ENCODE measurements around the gene ARG2. TPM values are rescaled to one million over a fixed set of nuclear protein-coding genes. Genes with fewer than 3 reads are reported as not detected.

The ARG2 gene
- total and polyA plus RNA-seq, 4 donors = 0.08 to 3.1 (median 0.59) TPM

DNA sequence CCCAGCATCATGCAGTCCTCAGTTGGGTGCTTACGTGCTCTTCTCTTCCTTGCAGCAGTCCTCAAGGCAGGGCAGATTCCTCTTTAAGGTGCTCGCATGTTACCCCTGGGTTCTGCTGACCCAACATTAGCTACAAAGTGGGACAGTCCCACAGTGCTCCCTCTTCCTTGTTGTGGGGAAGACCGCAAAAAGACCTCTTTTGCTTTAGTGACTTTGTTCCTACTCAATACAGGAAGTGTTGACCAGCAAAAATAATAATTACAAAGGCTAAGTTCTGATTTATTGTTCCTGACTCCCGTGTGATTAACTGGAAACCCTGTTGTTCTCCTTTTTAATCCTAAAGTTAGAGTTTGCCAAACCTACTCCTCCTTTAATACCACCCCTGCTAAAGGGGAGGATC lies 33.4 kb upstream of the ARG2 start:
- Histone ChIP-seq H3K27me3 (ENCODE audit: control insufficient read depth in 4 of 4, insufficient read depth in 4 of 4, low read length in 3 of 4) (no peaks in the 10 kb centered on the region), H3K4me3 (ENCODE audit: low read depth in 1 of 3, low read length in 3 of 3) (no peak overlapping the region), H3K9me3 (ENCODE audit: control insufficient read depth in 4 of 4, low read length in 3 of 4) (no peaks in the 10 kb centered on the region), H3K4me1 (ENCODE audit: control insufficient read depth in 4 of 4, insufficient read depth in 4 of 4, low read length in 3 of 4) (peaks cover 0 to 11% (median 2%) of the 10 kb centered on the region in 4 donors), H3K36me3 (ENCODE audit: control insufficient read depth in 4 of 4, insufficient read depth in 3 of 4, low read depth in 1 of 4, low read length in 3 of 4) (peaks cover 0 to 12% (median 9%) of the 10 kb centered on the region in 4 donors), H3K27ac (ENCODE audit: low read depth in 1 of 2, low read length in 2 of 2) (no peak overlapping the region), H3K9ac (ENCODE audit: low read depth in 1 of 2, low read length in 2 of 2) (no peak overlapping the region)
- DNase-seq (ENCODE audit: low spot score) = no peak
- WGBS = 86% methylated on average over 4 of the region's 4 CpGs
- TF ChIP-seq RAD21 (IDR thresholded peaks at IDR 0.05) (no peak), CTCF (IDR thresholded peaks at IDR 0.05; ENCODE audit: low read depth, low read length, missing input control) (no peak), HNF4A (conservative IDR thresholded peaks at IDR 0.05) (no peak), GABPA (IDR thresholded peaks at IDR 0.05 in 1 of 2, conservative IDR thresholded peaks at IDR 0.05 in 1 of 2) (no peak), TAF1 (conservative IDR thresholded peaks at IDR 0.05) (no peak), FOXA2 (IDR thresholded peaks at IDR 0.05) (no peak), EGR1 (IDR thresholded peaks at IDR 0.05; ENCODE audit: low read depth in 2 of 2) (no peak), SP1 (IDR thresholded peaks at IDR 0.05) (no peak), NR2F2 (IDR thresholded peaks at IDR 0.05) (no peak), MAX (IDR thresholded peaks at IDR 0.05) (no peak), HNF4G (IDR thresholded peaks at IDR 0.05) (no peak), REST (IDR thresholded peaks at IDR 0.05) (no peak), JUND (IDR thresholded peaks at IDR 0.05) (no peak), FOXA1 (IDR thresholded peaks at IDR 0.05) (no peak)

DNA sequence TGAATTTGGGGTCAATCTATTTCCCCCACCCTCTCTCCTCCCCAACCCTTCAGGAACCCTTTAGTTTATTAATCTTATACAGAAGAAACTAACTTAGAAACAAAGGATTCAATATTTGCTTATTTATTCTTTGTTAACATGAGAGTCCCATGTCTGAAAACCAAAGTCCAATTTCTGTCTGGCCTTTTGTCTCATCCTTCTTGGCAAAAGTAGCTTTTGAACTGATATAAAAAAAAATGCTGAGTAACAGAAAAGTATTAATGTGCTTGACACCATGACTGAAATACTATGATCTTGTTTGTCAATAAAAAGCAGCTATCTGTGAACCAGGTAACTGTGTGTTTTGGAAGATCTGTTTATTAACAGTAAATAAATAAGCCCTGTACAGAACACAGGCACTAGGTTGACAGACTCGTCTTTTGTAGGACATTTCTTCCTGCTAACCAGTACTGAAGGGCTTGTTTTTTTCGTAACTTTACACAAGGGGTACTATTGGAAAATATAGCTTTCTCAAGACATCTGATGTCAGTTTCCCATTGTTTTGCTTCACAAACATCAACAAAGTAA lies 30.4 kb upstream of the ARG2 start:
- H3K27me3 ChIP-seq (ENCODE audit: control insufficient read depth in 4 of 4, insufficient read depth in 4 of 4, low read length in 3 of 4) = no peaks in the 10 kb centered on the region
- H3K9me3 ChIP-seq (ENCODE audit: control insufficient read depth in 4 of 4, low read length in 3 of 4) = no peaks in the 10 kb centered on the region
- TF ChIP-seq HNF4G (IDR thresholded peaks at IDR 0.05) (no peak), HNF4A (conservative IDR thresholded peaks at IDR 0.05) (peak; percentile 77 to 79), EGR1 (IDR thresholded peaks at IDR 0.05; ENCODE audit: low read depth in 2 of 2) (no peak), MAX (IDR thresholded peaks at IDR 0.05) (no peak), SP1 (IDR thresholded peaks at IDR 0.05) (no peak), TAF1 (conservative IDR thresholded peaks at IDR 0.05) (no peak), GABPA (IDR thresholded peaks at IDR 0.05 in 1 of 2, conservative IDR thresholded peaks at IDR 0.05 in 1 of 2) (no peak), JUND (IDR thresholded peaks at IDR 0.05) (no peak), RXRA (IDR thresholded peaks at IDR 0.05) (peak in 1 of 2 donors; percentile 8)
- TF ChIP-seq, protein P1, sequence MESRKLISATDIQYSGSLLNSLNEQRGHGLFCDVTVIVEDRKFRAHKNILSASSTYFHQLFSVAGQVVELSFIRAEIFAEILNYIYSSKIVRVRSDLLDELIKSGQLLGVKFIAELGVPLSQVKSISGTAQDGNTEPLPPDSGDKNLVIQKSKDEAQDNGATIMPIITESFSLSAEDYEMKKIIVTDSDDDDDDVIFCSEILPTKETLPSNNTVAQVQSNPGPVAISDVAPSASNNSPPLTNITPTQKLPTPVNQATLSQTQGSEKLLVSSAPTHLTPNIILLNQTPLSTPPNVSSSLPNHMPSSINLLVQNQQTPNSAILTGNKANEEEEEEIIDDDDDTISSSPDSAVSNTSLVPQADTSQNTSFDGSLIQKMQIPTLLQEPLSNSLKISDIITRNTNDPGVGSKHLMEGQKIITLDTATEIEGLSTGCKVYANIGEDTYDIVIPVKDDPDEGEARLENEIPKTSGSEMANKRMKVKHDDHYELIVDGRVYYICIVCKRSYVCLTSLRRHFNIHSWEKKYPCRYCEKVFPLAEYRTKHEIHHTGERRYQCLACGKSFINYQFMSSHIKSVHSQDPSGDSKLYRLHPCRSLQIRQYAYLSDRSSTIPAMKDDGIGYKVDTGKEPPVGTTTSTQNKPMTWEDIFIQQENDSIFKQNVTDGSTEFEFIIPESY (IDR thresholded peaks at IDR 0.05) = no peak
- TF ChIP-seq, protein P2, sequence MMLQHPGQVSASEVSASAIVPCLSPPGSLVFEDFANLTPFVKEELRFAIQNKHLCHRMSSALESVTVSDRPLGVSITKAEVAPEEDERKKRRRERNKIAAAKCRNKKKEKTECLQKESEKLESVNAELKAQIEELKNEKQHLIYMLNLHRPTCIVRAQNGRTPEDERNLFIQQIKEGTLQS (IDR thresholded peaks at IDR 0.05) = no peak
- H3K4me3 ChIP-seq (ENCODE audit: low read depth in 1 of 3, low read length in 3 of 3) = no peak overlapping the region
- 36% methylated on average over 2 of the region's 2 CpGs for WGBS
- H3K9ac ChIP-seq (ENCODE audit: low read depth in 1 of 2, low read length in 2 of 2) = no peak overlapping the region
- peaks cover 5 to 22% (median 12%) of the 10 kb centered on the region in 4 donors for H3K36me3 ChIP-seq (ENCODE audit: control insufficient read depth in 4 of 4, insufficient read depth in 3 of 4, low read depth in 1 of 4, low read length in 3 of 4)
- peak overlapping the region in 1 of 2 donors; percentile 1 for H3K27ac ChIP-seq (ENCODE audit: low read depth in 1 of 2, low read length in 2 of 2)
- peaks cover 0 to 11% (median 2%) of the 10 kb centered on the region in 4 donors for H3K4me1 ChIP-seq (ENCODE audit: control insufficient read depth in 4 of 4, insufficient read depth in 4 of 4, low read length in 3 of 4)
- no peak for DNase-seq (ENCODE audit: low spot score)

Data from liver (tissue), 9 donors.